ENCODE results near the gene YPEL5.
"Not testable (repeated sequence)": the region's sequence is repeated elsewhere in the genome, so short reads cannot be mapped to it uniquely, and the experiment has no call there.

The YPEL5 gene

DNA sequence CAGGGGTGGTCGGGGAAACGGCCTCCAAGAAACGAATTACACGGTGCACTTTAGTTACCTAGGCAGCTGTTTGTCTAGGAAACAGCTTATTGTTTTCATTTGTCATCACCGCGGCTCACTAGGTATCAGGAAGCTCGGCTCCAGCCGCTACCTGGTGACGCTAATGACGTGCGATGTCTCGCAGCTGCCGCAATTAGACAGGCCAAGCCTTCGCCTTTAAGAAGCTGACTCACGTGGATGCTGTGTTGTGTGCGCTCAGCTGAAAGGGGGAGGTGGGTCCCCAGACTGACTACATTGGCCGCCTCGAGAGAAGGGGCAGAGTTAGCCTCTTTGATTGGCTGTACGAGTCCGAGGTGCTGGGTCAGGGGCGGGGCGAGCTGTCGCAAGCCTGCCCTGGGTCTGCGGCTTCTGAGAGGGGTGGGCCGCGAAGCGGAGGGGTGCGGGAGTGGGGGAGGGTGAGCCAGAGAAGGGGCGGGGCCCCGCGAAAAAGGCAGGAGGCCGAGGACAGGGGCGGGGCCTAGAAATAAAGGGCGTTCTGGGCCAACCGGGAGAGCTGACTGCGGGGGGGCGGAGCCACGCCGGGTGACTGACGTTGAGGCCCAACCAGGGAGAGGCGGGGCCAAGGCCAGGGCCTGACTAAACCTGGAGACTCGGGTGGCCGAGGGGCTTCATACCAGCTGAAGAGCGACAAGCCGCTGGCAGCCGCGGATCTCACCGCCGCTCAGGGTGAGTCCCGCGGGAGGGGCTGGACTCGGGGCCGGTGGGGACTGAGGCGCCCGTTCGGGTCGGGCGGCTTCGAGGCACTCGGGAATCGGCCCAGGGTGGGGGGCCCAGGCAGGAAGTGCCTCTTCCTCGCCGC lies at the start of gene YPEL5:
TSS of gene YPEL5 (plus strand) at position 671 of the 859 bp plus-strand sequence. CDS start 9,645 bp downstream, outside the sequence.
- DNase-seq (ENCODE audit: low spot score), result peak; percentile 100

DNA sequence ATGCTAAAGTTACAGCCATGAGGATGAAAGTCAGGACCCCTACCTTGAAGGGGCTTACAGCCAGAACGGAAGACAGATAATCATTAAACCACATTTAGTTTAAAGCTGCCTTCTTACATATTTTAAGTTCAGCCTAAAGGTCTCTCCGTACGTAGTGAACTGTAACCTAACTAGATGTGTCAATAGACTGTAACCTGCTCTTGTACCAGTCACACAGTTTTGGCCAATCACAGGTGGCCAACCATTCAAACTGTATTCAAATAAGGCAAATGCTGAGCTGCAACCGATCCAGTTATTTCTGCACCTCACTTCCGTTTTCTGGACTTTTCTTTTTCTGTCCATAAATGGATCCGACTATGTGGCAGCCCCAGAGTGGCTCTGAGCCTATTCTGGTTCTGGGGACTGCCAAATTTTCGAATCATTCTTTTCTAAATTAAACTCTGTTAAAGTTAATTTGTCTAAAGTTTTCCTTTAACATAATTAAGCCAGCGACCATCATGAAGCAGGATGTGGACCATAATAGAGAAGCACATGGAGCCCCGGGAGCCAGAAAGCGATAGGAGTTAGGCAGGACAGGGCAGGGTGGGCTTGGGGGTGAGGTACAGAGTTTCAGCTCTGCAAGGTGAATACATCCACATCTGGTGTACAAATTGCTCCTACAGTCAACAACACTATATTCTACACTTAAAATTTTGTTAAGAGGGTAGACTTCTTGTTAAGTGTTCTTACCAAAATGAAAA lies 48.4 kb upstream of the YPEL5 start:
- DNase-seq (ENCODE audit: low spot score), result no peak

DNA sequence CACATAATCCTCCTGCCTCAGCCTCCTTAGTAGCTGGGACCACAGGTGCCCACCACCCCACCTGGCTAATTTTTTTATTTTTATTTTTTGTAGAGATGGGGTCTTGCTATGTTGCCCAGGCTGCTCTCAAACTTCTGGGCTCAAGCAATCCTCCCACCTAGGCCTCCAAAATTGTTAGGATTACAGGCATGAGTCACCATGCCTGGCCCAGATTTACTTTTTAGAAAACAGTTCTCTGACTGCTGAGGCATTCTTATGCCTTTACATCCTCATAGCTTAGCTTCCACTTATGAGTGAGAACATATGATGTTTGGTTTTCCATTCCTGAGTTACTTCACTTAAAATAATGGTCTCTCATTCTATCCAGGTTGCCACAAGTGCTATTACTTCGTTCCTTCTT lies 47.4 kb upstream of the YPEL5 start:
- not testable (repeated sequence) for DNase-seq (ENCODE audit: low spot score)

DNA sequence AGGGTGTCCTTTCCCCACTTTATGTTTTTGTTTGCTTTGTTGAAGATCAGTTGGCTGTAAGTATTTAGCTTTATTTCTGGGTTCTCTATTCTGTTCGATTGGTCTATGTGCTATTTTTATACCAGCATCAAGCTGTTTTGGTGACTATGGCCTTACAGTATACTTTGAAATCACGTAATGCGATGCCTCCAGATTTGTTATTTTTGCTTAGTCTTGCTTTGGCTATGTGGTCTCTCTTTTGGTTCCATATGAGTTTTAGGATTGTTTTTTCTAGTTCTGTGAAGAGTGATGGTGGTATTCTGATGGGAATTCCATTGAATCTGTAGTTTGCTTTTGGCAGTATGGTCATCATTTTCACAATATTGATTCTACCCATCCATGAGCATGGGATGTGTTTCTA lies 46.1 kb upstream of the YPEL5 start:
- DNase-seq (ENCODE audit: low spot score), result not testable (repeated sequence)

DNA sequence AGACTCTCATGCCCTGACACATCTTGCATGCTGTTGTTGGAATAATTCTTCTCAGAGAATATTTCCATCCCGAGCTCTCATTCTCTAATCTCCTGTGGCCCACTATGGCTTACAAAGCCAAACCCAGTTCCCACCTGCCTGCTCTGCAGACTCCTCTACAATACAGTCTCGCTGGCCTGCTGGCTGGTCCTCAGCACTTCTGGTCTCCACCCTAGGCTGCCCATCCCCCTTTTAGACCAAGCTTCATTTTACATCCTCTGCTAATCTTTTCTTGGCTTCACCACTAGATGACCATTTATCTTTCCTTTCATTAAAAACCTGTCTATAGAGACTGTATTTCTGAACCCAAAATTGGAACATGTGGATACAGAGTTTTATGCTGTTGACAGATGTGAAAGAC lies 42.5 kb upstream of the YPEL5 start:
- DNase-seq (ENCODE audit: low spot score), result no peak

DNA sequence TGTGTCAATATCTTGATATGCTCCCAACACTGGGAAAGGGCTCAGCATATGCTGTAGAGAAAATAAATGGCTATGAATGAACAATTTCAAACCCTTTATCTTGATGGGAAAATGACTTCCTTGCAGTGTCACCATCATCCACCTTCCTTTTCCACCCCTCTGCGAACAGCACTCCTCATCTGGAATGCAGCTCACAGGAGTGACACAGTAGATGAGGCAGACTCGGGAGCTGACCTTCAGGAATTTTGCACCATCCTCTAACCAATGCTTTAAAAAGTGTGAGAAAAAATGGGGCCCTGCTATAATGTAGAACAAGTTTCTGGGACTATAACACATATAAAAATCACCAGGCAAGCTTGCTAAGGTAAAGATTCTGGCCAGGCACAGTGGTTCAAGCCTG lies 41.3 kb upstream of the YPEL5 start:
- DNase-seq (ENCODE audit: low spot score), result no peak

DNA sequence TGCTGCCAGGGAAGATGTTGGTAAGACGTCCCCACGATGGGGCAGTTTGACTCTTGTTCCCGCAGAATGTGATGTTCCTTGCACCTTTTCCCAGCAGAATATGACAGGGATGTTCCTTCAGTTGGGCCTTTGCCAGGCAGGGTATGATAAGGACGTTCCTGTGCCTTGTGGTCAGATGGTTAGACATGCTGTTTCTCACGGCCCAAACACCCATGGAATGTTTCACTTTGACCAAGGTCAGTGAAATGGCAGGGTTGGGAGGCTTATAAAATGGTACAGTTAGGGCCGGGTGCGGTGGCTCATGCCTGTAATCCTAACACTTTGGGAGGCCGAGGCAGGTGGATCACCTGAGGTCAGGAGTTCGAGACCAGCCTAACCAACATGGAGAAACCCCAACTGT lies 40.3 kb upstream of the YPEL5 start:
- no peak for DNase-seq (ENCODE audit: low spot score)

DNA sequence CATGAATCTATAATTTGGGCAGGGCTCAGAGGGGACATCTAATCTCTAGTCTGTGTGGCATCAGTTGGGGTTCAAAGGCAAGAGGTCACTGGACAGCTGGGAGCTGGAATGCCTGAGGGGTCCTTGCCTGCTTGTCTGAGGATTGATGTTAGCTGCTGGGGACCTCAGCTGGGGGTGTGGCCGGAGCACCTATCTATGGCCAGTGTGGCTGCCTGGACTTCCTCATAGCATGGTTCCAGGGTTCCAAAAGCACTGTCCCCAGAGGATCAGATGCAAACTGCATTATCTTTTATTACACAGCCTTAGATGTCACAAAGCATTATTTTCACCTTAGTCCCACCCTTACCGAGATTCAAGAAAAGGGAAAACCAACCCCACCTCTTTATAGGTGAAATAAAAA lies 38.6 kb upstream of the YPEL5 start:
- no peak for DNase-seq (ENCODE audit: low spot score)

DNA sequence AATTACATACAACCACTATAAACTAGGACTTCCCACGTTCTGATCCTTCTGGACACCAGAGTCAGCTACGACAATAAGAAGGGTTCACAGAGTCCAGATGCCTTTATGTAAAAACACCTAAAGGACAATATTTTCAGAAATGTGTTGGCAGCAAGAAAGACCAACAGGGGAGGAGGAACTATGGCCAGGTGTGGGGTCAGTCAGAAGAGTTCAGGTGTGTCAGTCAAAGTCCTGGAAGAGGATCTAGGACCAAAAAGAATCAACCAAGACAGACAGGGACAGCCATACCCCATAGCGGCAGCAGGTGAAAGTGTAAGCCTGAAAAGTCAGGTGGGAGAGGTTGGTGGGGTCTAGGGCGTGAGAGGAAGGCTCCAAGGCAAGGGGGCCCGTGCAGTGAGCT lies 38.0 kb upstream of the YPEL5 start:
- no peak for DNase-seq (ENCODE audit: low spot score)

DNA sequence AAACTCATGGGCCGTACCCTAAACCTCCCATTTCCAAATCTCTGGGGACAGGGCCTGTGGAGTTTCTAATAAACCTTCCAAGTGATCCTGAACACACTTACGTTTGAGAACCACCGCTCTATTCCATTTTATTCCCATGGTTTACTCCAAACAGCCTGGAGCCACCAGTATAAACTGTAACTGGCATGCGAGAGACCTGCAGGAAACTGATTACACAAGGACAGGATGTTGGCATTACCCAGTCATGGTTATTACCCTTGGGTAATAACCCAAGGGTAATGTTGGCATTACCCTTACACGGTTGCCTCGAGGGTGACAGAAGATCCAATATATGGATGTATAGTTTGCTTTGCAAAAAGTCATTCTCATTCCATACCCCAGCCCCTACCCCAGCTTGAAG lies 37.0 kb upstream of the YPEL5 start:
- no peak for DNase-seq (ENCODE audit: low spot score)

DNA sequence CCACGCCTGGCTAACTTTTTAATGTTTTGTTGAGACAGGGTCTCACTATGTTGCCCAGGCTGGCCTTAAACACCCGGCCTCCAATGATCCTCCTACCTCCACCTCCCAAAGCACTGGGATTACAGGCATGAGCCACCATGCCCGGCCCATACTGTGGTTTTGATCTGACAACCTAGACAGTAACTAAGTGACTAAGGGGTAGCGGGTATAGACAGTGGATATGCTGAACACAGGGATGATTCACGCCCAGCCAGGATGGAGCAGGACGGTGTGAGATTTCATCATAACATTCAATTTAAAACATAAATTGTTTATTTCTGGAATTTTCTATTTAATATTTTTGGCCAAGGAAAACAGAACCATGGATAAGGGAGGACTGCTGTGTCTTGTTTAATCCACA lies 36.0 kb upstream of the YPEL5 start:
- no peak for DNase-seq (ENCODE audit: low spot score)

DNA sequence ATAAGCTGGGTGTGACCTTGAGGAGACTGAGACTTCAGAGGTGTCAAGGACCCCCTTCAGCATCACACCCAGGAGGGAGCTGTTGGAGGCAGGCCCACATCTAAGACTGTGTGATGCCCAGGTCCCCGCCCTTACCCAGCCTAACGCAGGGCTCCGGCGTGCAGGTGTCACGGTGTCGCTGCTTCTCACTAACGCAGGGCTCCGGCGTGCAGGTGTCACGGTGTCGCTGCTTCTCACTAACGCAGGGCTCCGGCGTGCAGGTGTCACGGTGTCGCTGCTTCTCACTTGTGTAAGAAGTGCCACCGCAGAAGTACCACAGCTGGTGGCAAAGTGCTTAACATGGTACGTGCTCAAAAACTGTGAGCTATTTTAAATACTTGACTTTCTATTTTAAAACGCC lies 35.6 kb upstream of the YPEL5 start:
- not testable (repeated sequence) for DNase-seq (ENCODE audit: low spot score)

DNA sequence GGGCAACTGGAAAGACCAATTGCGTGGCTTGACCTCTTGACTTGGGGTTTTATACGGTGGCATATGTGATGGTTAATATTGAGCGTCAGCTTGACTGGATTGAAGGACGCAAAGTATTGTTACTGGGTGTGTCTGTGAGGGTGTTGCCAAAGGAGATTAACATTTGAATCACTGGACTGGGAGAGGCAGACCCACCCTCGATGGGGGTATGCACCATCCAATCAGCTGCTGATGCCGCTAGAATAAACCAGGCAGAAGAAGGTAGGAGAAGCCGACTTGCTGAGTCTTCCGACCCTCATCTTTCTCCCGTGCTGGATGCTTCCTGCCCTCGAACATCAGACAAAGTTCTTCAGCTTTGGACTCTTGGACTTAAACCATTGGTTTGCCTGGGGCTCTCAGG lies 34.2 kb upstream of the YPEL5 start:
- no peak for DNase-seq (ENCODE audit: low spot score)

DNA sequence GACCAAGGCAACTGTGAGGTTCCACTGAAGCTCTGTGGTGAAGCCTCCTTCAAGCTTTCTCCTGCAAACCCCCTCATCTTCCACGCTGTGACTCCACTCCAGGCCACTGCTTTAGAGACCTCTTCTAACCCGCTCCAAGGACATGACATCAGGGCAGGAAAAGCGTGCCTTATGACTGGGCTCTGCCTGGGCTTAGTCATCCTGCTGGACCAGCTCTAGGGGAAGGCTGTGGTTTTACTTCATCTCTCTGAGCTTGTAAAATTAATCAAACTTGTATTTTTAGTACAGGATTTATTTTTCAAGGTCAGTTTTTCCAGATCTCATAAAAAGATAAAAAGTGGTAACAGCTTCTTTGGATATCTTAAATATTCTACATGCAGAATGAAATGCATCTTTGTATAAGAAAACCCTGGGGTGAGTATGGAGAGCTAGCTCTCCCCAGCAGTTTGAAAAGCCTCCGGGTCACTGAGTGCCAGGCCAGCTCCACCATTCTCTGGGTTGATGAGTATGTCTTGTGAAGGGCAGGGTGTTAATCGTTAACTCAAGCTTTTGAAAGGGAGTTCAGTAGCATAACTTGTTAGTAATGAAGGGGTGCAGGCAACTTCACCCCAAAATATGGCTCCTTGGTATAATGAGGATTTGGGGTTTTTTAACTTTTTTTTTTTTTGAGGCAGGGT lies 33.1 kb upstream of the YPEL5 start:
- no peak for DNase-seq (ENCODE audit: low spot score)

DNA sequence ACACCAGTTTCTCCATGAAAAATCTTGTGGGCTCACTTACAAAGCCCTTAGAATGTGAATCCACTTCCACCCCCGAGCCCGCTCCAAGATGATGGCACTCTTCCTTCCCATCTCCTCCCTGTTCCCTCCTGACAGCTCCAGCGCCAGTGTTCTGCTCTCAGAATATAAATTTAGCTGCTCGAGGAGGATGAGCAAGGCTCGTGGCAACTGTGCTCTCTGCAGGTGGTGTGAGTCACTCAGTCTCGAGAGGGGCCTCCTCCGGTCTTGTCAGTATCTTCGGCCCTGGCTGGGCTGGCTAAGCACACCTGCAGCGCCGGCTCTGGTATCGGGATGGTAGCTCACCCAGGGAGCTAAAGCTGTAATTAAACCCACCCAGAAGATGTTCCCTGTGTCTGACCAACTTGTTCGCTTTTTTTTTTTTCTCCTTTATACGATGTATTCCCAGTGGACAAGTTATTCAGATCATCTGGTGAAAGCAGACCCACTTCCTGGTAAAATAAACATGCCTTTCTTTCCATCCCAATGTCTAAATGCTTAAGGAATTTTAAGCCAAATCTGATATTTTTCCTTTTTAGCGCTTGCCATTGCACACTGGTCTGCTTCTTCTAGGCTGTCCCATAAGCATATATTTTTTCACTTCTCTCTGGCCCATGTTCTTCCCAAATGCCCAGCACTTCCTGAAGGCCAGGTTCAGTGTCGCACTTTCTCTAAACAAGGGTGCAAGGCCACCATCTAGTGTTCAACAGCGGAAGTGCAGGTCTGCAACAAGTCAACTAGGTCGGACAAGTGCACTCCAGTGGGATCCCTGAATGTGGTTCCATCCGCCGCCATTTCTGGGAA lies 31.4 kb upstream of the YPEL5 start:
- peak; percentile 87 for DNase-seq (ENCODE audit: low spot score)

DNA sequence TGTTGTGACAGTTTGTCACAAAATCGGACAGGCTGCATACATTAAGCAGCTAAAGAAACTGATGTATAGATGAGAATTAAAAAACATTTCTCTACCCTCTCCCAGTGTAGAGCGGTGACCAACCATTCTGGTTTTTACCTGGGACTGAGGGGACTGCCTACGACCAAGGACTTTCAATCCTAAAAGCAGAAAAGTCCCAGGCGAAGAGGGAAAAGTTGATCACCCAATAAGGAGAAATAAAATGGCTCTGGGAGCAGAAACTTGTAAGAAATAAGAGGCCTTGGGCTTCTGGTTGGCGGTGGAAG lies 30.9 kb upstream of the YPEL5 start:
- DNase-seq (ENCODE audit: low spot score), result no peak

DNA sequence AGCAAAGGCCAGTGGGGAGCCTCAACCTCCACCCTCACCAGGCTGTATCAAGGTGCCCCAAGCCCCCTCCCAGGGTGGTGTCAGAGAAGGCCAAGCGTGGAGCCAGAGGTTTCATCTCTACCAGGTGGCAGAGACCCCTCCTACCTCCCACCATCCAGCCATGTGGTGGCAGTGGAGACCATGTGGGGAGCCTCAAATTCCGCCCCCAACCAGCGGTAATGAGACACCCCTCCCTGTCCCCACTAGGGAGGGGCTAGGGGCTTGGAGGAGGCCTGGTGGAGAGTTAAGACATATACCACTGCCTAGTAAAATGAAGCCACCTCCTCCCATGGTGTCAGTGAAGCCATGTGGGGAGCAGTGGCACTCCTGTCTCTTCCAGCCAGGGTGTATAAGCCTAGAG lies 24.4 kb upstream of the YPEL5 start:
- DNase-seq (ENCODE audit: low spot score), result no peak

DNA sequence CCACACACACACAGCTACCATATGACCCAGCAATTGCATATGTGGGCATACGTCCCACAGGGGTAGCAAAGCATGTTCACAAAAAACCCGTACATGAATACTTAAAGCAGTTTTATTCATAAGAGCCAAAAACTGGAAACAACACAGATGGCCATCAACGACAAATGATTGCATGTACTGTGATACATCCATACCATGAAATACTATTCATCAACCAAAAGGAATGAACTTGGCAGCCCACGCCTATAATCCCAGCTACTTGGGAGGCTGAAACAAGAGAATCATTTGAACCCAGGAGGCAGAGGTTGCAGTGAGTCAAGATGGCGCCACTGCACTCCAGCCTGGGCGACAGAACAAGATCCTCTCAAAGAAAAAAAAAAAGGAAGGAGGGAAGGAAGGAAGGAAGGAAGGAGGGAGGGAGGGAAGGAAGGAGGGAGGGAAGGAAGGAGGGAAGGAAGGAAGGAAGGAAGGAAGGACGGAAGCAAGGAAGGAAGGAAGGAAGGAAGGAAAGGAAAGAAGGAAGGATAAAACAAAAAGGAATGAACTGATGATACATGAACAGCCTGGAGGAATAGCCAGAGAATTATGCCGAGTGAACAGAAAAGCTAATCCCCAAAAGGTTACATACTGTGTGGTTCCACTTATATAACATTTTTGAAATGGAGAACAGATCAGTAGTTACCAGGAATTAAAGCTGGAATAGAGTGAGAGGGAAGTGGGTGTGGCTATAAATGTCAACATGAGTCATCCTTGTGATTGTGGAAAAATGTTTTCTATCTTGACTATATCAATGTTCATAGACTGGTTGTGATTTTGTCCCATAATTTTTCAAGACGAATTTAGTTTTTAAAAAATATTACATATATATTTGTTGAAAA lies 19.6 kb upstream of the YPEL5 start:
- no peak for DNase-seq (ENCODE audit: low spot score)

DNA sequence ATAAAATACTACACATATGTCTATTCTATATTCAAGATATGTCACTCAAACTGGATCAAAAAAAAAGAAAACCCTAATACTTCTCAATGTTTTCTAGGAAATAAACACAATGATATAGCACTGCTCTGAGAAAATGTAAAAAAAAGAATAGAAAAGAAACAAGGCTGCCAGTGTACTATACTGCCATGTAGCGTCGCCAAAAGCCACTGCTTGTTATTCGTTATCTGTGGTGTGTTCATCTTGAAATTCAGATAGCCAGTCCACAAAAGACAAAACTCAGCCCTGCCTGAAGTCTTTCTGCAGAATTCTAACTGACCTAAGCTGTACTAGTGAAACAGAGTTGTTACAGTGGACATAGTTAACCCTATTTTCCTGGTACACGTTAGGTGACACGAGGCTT lies 12.2 kb upstream of the YPEL5 start:
- no peak for DNase-seq (ENCODE audit: low spot score)

DNA sequence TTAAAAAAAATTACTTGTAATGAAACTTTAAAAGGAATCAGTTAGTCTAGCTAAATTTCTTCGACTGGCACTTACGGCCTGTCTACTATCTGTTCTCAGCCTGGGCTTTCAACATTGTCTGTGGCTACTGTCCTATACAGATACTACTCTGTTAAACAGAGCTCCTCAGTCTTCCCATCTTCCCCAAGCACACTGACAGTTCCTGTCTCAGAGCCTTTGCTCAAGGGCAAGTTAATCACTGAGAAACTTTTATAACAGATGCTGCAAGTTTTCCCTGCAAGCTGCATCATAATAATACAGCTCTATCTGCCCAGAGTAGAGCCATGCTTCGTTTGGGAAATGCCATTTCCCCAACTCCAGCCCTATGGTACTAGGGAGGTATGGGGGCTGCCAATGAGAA lies 11.3 kb upstream of the YPEL5 start:
- DNase-seq (ENCODE audit: low spot score), result no peak

DNA sequence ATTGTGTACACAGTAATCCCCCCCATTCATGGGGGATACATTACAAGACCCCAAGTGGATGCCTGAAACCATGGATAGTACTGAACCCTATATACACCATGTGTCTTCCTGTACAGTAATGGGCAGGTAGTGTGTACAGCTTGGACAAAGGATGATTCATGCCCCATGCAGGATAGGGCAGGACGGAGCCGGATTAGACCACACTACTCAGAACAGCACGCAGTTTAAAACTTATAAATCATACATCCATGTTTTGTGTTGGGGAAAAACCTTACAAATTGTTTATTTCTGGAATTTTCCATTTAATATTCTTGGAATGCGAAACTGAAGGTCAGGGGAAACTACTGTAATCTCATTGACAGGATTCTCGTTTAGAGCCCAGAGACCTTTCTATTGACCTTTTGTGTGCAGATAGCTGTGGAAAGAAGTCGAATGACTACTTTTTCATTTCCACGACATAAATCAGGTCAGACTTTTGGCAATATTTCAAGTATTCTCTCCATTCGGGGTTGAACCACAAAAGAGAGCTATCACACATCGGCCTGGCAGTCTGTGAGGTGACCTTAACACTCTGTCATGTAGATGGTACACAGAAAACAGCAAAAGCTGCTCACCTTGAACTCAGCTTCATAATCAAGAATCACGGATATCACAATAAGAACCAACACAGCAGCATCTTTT lies 9.9 kb upstream of the YPEL5 start:
- DNase-seq (ENCODE audit: low spot score), result no peak

Data from cerebellar cortex (tissue), 1 donor.